Measurements from ENCODE around the gene SMIM22. TPM values are rescaled to one million over a fixed set of nuclear protein-coding genes. Genes with fewer than 3 reads are reported as not detected.

The SMIM22 gene
- total RNA-seq, 1 experiment from 2014 or later: 3.3 TPM

DNA sequence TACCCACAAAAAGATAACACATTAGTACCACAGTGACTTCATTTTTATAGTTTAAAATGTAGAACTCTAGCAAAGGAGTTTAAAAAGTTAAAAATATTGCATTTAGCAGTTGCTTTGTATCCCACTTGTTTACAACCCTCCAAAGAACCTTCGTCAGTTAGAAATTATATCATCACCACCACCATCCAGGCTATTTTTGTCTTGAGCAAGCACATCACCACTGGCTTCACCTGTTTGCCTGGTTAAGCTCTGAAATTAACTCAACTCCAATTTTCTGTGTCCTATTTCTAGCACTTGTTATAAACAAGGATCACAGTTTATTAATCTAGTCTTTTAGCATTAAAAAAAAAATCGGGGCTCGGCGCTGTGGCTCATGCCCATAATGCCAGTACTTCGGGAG is 45.8 kb downstream of the SMIM22 start (continued):
- TF ChIP-seq POLR2AphosphoS5 (IDR thresholded peaks at IDR 0.05; ENCODE audit: low read depth, low read length) (no peak), RAD21 (IDR thresholded peaks at IDR 0.05; ENCODE audit: low read depth) (no peak), EGR1 (IDR thresholded peaks at IDR 0.05; ENCODE audit: low read depth) (no peak), ZNF274 (IDR thresholded peaks at IDR 0.05; ENCODE audit: low read depth, low read length) (no peak), CBX3 (IDR thresholded peaks at IDR 0.05; ENCODE audit: low read depth) (no peak), MAX (IDR thresholded peaks at IDR 0.05) (no peak), POLR2A (IDR thresholded peaks at IDR 0.05; ENCODE audit: borderline replicate concordance, extremely low read depth, insufficient read depth, insufficient read length) (no peak), ELF1 (IDR thresholded peaks at IDR 0.05; ENCODE audit: borderline replicate concordance, low read depth) (no peak), ATF3 (IDR thresholded peaks at IDR 0.05) (no peak)

Other genes with a start within 250 kb of the SMIM22 start
- 0.10 TPM for gene C16orf96, start 239.0 kb upstream of the SMIM22 start, total RNA-seq (2021; ENCODE audit: unreplicated experiment)
- gene UBALD1, start 180.5 kb upstream of the SMIM22 start, total RNA-seq (2021; ENCODE audit: unreplicated experiment): 45.9 TPM
- 50.6 TPM for gene MGRN1, start 170.5 kb upstream of the SMIM22 start, total RNA-seq (2021; ENCODE audit: unreplicated experiment)
- gene NUDT16L1, start 101.8 kb upstream of the SMIM22 start, total RNA-seq (2021; ENCODE audit: unreplicated experiment): 23.4 TPM
- 25.5 TPM for gene ANKS3, start 61.1 kb upstream of the SMIM22 start, total RNA-seq (2021; ENCODE audit: unreplicated experiment)
- gene DNAAF8, start 60.8 kb upstream of the SMIM22 start, total RNA-seq (2021; ENCODE audit: unreplicated experiment): 1.0 TPM
- gene ZNF500, start 28.2 kb upstream of the SMIM22 start, total RNA-seq (2021; ENCODE audit: unreplicated experiment): 20.1 TPM
- not detected for gene SEPTIN12, start 7.0 kb upstream of the SMIM22 start, total RNA-seq (2021; ENCODE audit: unreplicated experiment)
- gene ROGDI, start 7.3 kb downstream of the SMIM22 start, total RNA-seq (2021; ENCODE audit: unreplicated experiment): 20.1 TPM
- gene GLYR1, start 51.9 kb downstream of the SMIM22 start, total RNA-seq (2021; ENCODE audit: unreplicated experiment): 50.0 TPM
- 31.9 TPM for gene UBN1, start 52.1 kb downstream of the SMIM22 start, total RNA-seq (2021; ENCODE audit: unreplicated experiment)
- 56.4 TPM for gene PPL, start 141.8 kb downstream of the SMIM22 start, total RNA-seq (2021; ENCODE audit: unreplicated experiment)
- gene SEC14L5, start 163.0 kb downstream of the SMIM22 start, total RNA-seq (2021; ENCODE audit: unreplicated experiment): 0.27 TPM
- gene NAGPA, start 238.6 kb downstream of the SMIM22 start, total RNA-seq (2021; ENCODE audit: unreplicated experiment): 17.5 TPM